HCT116 (cell line): ENCODE data around the gene ABCG1. TPM values are rescaled to one million over a fixed set of nuclear protein-coding genes. Genes with fewer than 3 reads are reported as not detected.
"Not testable (repeated sequence)": the region's sequence is repeated elsewhere in the genome, so short reads cannot be mapped to it uniquely, and the experiment has no call there.

ENCODE experiments used
- ATAC-seq: fragments of 200-7000 bp; cut with Tn5 transposase; 2 replicates; pipeline ENCODE4 v1.9.1; 2020; ENCODE audit warnings: mild to moderate bottlenecking, moderate library complexity
- BruUV-seq: library from RNA; stranded (reverse); fragments of 400-500 nt; replicated peaks from 2 replicates; lab custom pipeline; 2021; lab: Mats Ljungman, UMichigan
- CTCF ChIA-PET: fragments of 300-600 bp; sonication (Branson Sonifier 250); formaldehyde crosslinking; loops from one replicate; lab custom pipeline; 2021; ENCODE audit warnings: antibody characterized with exemption; lab: Charles Lee
- POLR2A ChIA-PET: fragments of 300-600, 350-600 bp; sonication (Branson Sonifier 250); formaldehyde crosslinking; loops from one replicate; lab custom pipeline; 2021; ENCODE audit warnings: antibody characterized with exemption; lab: Charles Lee
- RAD21 ChIA-PET, 2 experiments: fragments of 300-600 bp; sonication (Branson Sonifier 250); formaldehyde crosslinking; loops; one replicate each; lab custom pipeline; 2023; ENCODE audit warnings: low total read pairs in 2 of 2; ENCODE audit not compliant: uncharacterized antibody in 2 of 2, unreplicated experiment in 2 of 2, low non-redundant PET in 1 of 2; lab: Charles Lee
- DNase-seq: peaks from one replicate; pipeline ENCODE4 v3.0.0-alpha.2; 2010; ENCODE audit warnings: low read depth, low spot score
- H2AFZ ChIP-seq: fragments of 200-600 bp; shearing (Covaris generic), sonication (generic); 2 replicates; pipeline ENCODE4 v1.6.1; 2017; ENCODE audit warnings: low read depth, mixed run types, mixed read lengths, antibody characterized with exemption, low read length; ENCODE audit not compliant: poor library complexity, severe bottlenecking
- H3K27ac ChIP-seq: 2 replicates; pipeline ENCODE4 v1.5.1; 2012; ENCODE audit warnings: low read depth, low read length
- H3K27me3 ChIP-seq: fragments of 200-600 bp; sonication (generic); 2 replicates; pipeline ENCODE4 v1.6.1; 2016; ENCODE audit warnings: mixed run types, low read length, mixed read lengths; ENCODE audit not compliant: insufficient read depth
- H3K36me3 ChIP-seq, 2 experiments: fragments of 200-500 bp in 1 of 2; fragments of 200-600 bp in 1 of 2; sonication (Bioruptor generic) in 1 of 2; sonication (generic) in 1 of 2; 2 replicates each; pipeline versions ENCODE4 v1.5.1 to v1.6.1; 2014 to 2016; ENCODE audit warnings: low read length in 2 of 2, inconsistent platforms in 1 of 2, mixed read lengths in 1 of 2, mixed run types in 1 of 2; ENCODE audit not compliant: insufficient read depth in 2 of 2, control insufficient read depth in 1 of 2
- H3K4me1 ChIP-seq, 2 experiments: fragments of 200-600 bp in 1 of 2; sonication (generic) in 1 of 2; 2 replicates each; pipeline versions ENCODE4 v1.5.1 to v1.6.1; 2012 to 2017; ENCODE audit warnings: low read length in 2 of 2, inconsistent platforms in 1 of 2, mild to moderate bottlenecking in 1 of 2, mixed read lengths in 1 of 2, mixed run types in 1 of 2, moderate library complexity in 1 of 2; ENCODE audit not compliant: insufficient read depth in 2 of 2, control insufficient read depth in 1 of 2
- H3K4me2 ChIP-seq: fragments of 200-600 bp; sonication (generic); 2 replicates; pipeline ENCODE4 v1.6.1; 2017; ENCODE audit warnings: mixed run types, low read length, mixed read lengths
- H3K4me3 ChIP-seq, 2 experiments: fragments of 200-600 bp in 1 of 2; sonication (generic) in 1 of 2; replicated peaks in 1 of 2; 2 replicates each; pipeline ENCODE4 v1.5.1; 2011 to 2016; ENCODE audit warnings: low read length in 2 of 2, control low read depth in 1 of 2, low read depth in 1 of 2, mild to moderate bottlenecking in 1 of 2, mixed read lengths in 1 of 2, mixed run types in 1 of 2
- H3K79me2 ChIP-seq: fragments of 200-600 bp; sonication (generic); 2 replicates; pipeline ENCODE4 v1.6.1; 2017; ENCODE audit warnings: mild to moderate bottlenecking, mixed run types, low read length, moderate library complexity, mixed read lengths; ENCODE audit not compliant: insufficient read depth
- H3K9ac ChIP-seq: fragments of 200-600 bp; sonication (generic); 2 replicates; pipeline ENCODE4 v1.6.1; 2016; ENCODE audit warnings: low read length, mixed read lengths
- H3K9me2 ChIP-seq: fragments of 200-600 bp; sonication (generic), shearing (Covaris generic); 2 replicates; pipeline ENCODE4 v1.6.1; 2017; ENCODE audit warnings: mixed run types, mild to moderate bottlenecking, moderate library complexity; ENCODE audit not compliant: insufficient read depth
- H3K9me3 ChIP-seq, 2 experiments: fragments of 200-500 bp in 1 of 2; fragments of 200-600 bp in 1 of 2; sonication (Bioruptor generic) in 1 of 2; sonication (generic) in 1 of 2; 2 replicates each; pipeline ENCODE4 v1.6.1; 2014 to 2017; ENCODE audit warnings: low read length in 2 of 2, mixed read lengths in 2 of 2, inconsistent platforms in 1 of 2, low read depth in 1 of 2, mild to moderate bottlenecking in 1 of 2, mixed run types in 1 of 2, moderate library complexity in 1 of 2; ENCODE audit not compliant: control insufficient read depth in 1 of 2, insufficient read depth in 1 of 2
- H4K20me1 ChIP-seq: fragments of 200-600 bp; sonication (generic), shearing (Covaris generic); 2 replicates; pipeline ENCODE4 v1.6.1; 2017; ENCODE audit warnings: mixed run types, mild to moderate bottlenecking, moderate library complexity; ENCODE audit not compliant: insufficient read depth
- ELF1 ChIP-seq: IDR thresholded peaks from 2 replicates; pipeline ENCODE4 v1.6.1; 2012; ENCODE audit warnings: low read depth, borderline replicate concordance
- SIN3A ChIP-seq: IDR thresholded peaks from 2 replicates; pipeline ENCODE4 v1.6.1; 2012; ENCODE audit warnings: low read depth
- SRF ChIP-seq: IDR thresholded peaks from 2 replicates; pipeline ENCODE4 v1.6.1; 2012; ENCODE audit warnings: low read depth
- YY1 ChIP-seq: IDR thresholded peaks from 2 replicates; pipeline ENCODE4 v1.6.1; 2011; ENCODE audit warnings: low read length, low read depth, moderate library complexity, mild to moderate bottlenecking; ENCODE audit not compliant: insufficient replicate concordance; ENCODE audit errors: extremely low read depth
- ZFX ChIP-seq: fragments of 450-650 bp; IDR thresholded peaks from 2 replicates; pipeline ENCODE4 v1.6.1; 2017
- ZNF274 ChIP-seq: fragments of 200-500 bp; sonication (Bioruptor generic); IDR thresholded peaks from 2 replicates; pipeline ENCODE4 v1.6.1; 2014; ENCODE audit warnings: mild to moderate bottlenecking, low read depth, low read length, inconsistent platforms
- intact Hi-C: fragments of 100-400 bp; cut with micrococcal nuclease; formaldehyde crosslinking; loops from 2 replicates; pipeline ENCODE4 v1.10.0; 2022
- total RNA-seq: library from RNA; stranded (reverse); gene quantifications from one replicate; pipeline ENCODE4 v1.2.1, GENCODE V29; 2021; ENCODE audit not compliant: unreplicated experiment
- TF ChIP-seq, protein P1 (sequence below): IDR thresholded peaks from 2 replicates; pipeline ENCODE4 v1.6.1; 2012; ENCODE audit warnings: low read depth
- TF ChIP-seq, protein P2 (sequence below): IDR thresholded peaks from 2 replicates; pipeline ENCODE4 v1.6.1; 2012
- TF ChIP-seq, protein P3 (sequence below): IDR thresholded peaks from 2 replicates; pipeline ENCODE4 v1.6.1; 2012

Gene ABCG1
- total RNA-seq, 1 experiment from 2014 or later = 1.6 TPM

DNA sequence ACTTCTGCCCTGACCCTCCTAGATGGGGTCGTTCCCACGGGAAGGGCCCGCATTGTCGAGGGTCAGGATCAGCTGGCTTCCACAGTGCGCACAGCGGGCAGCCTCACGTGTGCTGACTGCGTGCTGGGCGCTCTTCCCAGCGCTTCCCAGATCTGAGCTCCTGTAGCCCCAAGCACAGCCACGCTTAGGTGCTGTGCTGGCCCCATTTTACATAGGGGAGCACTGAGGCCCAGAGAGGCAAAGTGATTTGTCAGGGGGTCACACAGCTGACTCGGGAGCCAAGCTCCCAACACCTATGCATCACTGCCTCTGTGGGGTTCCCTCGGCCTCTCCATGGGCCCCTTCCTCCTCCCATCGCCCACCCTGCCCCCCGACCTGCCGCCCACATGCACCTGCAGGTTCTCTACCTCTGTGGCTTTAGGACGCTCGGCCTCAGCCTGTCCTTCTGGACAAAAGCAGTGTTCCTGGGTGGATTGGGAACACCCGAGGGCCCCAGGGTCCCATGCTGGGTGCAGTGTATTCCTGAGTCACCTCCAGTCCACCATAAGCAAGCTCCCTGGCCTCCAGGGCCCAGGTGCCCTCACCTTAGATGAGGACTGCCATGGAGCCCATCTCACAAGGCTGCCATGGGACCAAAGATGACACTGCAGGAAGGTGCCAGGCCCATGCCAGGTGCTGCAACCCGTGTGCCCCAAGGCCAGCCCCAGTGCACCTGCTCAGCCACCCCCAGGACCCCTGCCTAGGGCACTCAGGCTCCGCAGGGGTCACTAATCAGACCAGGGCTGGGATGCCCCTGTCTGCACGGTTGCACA lies 73.0 kb downstream of the ABCG1 start:
- H3K36me3 ChIP-seq = no peaks in the 10 kb centered on the region
- H3K9ac ChIP-seq = no peak overlapping the region
- no peaks in the 10 kb centered on the region; a peak in 1 of 4 replicates for H3K9me3 ChIP-seq
- no peak overlapping the region for H3K27ac ChIP-seq
- BruUV-seq = no TSS peak
- no peak overlapping the region for H3K4me3 ChIP-seq
- POLR2A ChIA-PET = no interaction called here
- no peak for DNase-seq
- H3K9me2 ChIP-seq = no peaks in the 10 kb centered on the region
- no peaks in the 10 kb centered on the region for H3K27me3 ChIP-seq
- RAD21 ChIA-PET = no interaction called here
- H4K20me1 ChIP-seq = no peaks in the 10 kb centered on the region
- CTCF ChIA-PET = no interaction called here
- ATAC-seq = peak; percentile 20; the same call in 1 of the 2 replicates
- no peak overlapping the region for H3K4me2 ChIP-seq
- H3K79me2 ChIP-seq = no peaks in the 10 kb centered on the region
- intact Hi-C loops = no loop called here
- TF ChIP-seq ELF1 (no peak), ZFX (no peak), YY1 (no peak), SRF (no peak), SIN3A (no peak), ZNF274 (no peak)
- TF ChIP-seq, protein P1, sequence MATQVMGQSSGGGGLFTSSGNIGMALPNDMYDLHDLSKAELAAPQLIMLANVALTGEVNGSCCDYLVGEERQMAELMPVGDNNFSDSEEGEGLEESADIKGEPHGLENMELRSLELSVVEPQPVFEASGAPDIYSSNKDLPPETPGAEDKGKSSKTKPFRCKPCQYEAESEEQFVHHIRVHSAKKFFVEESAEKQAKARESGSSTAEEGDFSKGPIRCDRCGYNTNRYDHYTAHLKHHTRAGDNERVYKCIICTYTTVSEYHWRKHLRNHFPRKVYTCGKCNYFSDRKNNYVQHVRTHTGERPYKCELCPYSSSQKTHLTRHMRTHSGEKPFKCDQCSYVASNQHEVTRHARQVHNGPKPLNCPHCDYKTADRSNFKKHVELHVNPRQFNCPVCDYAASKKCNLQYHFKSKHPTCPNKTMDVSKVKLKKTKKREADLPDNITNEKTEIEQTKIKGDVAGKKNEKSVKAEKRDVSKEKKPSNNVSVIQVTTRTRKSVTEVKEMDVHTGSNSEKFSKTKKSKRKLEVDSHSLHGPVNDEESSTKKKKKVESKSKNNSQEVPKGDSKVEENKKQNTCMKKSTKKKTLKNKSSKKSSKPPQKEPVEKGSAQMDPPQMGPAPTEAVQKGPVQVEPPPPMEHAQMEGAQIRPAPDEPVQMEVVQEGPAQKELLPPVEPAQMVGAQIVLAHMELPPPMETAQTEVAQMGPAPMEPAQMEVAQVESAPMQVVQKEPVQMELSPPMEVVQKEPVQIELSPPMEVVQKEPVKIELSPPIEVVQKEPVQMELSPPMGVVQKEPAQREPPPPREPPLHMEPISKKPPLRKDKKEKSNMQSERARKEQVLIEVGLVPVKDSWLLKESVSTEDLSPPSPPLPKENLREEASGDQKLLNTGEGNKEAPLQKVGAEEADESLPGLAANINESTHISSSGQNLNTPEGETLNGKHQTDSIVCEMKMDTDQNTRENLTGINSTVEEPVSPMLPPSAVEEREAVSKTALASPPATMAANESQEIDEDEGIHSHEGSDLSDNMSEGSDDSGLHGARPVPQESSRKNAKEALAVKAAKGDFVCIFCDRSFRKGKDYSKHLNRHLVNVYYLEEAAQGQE = no peak
- TF ChIP-seq, protein P2, sequence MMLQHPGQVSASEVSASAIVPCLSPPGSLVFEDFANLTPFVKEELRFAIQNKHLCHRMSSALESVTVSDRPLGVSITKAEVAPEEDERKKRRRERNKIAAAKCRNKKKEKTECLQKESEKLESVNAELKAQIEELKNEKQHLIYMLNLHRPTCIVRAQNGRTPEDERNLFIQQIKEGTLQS = no peak
- TF ChIP-seq, protein P3, sequence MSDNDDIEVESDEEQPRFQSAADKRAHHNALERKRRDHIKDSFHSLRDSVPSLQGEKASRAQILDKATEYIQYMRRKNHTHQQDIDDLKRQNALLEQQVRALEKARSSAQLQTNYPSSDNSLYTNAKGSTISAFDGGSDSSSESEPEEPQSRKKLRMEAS = no peak
- H3K4me1 ChIP-seq = no peaks in the 10 kb centered on the region
- no peak overlapping the region for H2AFZ ChIP-seq

DNA sequence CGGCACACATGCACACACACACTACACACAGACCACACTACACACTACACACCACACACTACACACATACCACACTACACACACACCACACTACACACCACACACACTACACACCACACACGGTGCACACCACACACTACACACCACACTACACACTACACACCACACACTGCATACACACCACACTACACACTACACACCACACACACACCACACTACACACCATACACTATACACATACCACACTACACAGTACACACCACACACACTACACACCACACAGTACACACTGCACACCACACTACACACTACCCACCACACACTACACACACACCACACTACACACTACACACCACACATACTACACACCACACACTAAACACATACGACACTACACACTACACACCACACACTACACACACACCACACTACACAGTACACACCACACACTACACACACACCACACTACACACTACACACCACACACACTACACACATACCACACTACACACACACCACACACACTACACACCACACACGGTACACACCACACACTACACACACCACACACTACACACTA lies 73.7 kb downstream of the ABCG1 start:
- H3K27me3 ChIP-seq, H3K36me3 ChIP-seq, H3K79me2 ChIP-seq, H3K4me2 ChIP-seq, BruUV-seq, H2AFZ ChIP-seq, H3K9me2 ChIP-seq, H3K4me3 ChIP-seq, RAD21 ChIA-PET, H3K4me1 ChIP-seq, DNase-seq, POLR2A ChIA-PET, H3K9ac ChIP-seq, H3K27ac ChIP-seq, H4K20me1 ChIP-seq, H3K9me3 ChIP-seq, CTCF ChIA-PET, ATAC-seq, intact Hi-C loops: not testable (repeated sequence)
